ENCODE data around the gene HNRNPL.

HNRNPL gene

DNA sequence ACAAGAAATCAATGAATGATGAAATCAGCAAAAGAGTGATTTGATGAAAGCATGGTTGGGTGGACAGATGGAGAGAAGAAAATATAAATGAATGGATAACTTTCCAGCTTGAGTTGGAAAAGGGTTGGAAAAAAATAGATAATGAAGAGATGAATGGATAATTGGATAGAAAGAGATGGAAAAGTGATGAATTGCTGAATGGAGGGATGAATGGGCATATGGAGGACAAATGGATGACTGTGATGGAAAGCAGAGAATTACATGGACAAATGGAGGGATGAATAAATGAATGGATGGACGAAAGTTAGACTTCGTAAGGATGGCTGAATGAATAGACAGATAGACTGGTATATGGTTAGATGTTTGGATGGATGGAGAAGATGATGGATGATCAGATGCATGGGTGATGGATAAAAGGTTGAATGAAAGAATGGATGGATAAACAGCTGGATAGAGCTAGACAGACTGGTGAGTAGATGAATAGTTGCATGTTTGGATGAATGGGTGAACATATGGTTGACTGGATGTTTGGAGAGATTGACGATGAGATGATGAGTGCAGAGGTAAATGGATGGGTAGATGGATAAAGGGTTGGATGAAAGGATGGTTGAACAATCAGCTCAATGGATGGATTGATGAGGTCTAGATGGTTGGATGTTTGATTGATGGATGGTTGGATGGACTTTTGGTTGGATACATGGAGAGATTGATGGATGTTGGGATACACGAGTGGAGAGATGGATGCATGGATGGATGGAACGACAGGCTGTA lies 49.0 kb downstream of the HNRNPL start:
- TF ChIP-seq, protein P1, sequence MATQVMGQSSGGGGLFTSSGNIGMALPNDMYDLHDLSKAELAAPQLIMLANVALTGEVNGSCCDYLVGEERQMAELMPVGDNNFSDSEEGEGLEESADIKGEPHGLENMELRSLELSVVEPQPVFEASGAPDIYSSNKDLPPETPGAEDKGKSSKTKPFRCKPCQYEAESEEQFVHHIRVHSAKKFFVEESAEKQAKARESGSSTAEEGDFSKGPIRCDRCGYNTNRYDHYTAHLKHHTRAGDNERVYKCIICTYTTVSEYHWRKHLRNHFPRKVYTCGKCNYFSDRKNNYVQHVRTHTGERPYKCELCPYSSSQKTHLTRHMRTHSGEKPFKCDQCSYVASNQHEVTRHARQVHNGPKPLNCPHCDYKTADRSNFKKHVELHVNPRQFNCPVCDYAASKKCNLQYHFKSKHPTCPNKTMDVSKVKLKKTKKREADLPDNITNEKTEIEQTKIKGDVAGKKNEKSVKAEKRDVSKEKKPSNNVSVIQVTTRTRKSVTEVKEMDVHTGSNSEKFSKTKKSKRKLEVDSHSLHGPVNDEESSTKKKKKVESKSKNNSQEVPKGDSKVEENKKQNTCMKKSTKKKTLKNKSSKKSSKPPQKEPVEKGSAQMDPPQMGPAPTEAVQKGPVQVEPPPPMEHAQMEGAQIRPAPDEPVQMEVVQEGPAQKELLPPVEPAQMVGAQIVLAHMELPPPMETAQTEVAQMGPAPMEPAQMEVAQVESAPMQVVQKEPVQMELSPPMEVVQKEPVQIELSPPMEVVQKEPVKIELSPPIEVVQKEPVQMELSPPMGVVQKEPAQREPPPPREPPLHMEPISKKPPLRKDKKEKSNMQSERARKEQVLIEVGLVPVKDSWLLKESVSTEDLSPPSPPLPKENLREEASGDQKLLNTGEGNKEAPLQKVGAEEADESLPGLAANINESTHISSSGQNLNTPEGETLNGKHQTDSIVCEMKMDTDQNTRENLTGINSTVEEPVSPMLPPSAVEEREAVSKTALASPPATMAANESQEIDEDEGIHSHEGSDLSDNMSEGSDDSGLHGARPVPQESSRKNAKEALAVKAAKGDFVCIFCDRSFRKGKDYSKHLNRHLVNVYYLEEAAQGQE (IDR thresholded peaks at IDR 0.05; ENCODE audit: insufficient read depth in 1 of 2, low read depth in 2 of 2, low read length in 2 of 2): no peak
- TF ChIP-seq POLR2AphosphoS5 (IDR thresholded peaks at IDR 0.05; ENCODE audit: low read depth, low read length) (no peak), SIN3A (IDR thresholded peaks at IDR 0.05; ENCODE audit: borderline replicate concordance, insufficient read depth, low read length) (no peak), TAF1 (IDR thresholded peaks at IDR 0.05; ENCODE audit: borderline replicate concordance, insufficient read depth, low read length) (no peak)

DNA sequence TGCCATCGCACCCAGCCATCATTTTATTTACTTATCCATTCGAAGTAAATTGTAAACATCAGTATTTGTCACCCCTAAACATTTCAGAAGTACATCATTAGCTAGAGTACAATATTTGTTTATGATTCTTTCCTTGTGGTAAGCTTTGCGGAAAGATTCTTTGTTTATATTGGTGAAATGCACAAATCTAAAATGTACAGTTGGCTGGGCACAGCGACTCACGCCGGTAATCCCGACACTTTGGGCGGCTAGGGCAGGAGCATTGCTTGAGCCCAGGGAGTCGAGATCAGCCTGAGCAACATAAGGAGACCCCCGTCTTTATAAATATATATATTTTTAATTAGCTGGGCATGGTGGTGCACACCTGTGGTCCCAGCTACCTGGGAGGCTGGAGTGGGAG lies 50.7 kb downstream of the HNRNPL start:
- TF ChIP-seq FOXP2 (optimal IDR thresholded peaks at IDR 0.05; ENCODE audit: borderline replicate concordance, extremely low read depth, extremely low read length, insufficient read depth) (no peak), POLR2AphosphoS5 (IDR thresholded peaks at IDR 0.05; ENCODE audit: low read depth, low read length) (no peak), SIN3A (IDR thresholded peaks at IDR 0.05; ENCODE audit: borderline replicate concordance, insufficient read depth, low read length) (no peak), TAF1 (IDR thresholded peaks at IDR 0.05; ENCODE audit: borderline replicate concordance, insufficient read depth, low read length) (no peak)
- TF ChIP-seq, protein P1 (IDR thresholded peaks at IDR 0.05; ENCODE audit: insufficient read depth in 1 of 2, low read depth in 2 of 2, low read length in 2 of 2): no peak

DNA sequence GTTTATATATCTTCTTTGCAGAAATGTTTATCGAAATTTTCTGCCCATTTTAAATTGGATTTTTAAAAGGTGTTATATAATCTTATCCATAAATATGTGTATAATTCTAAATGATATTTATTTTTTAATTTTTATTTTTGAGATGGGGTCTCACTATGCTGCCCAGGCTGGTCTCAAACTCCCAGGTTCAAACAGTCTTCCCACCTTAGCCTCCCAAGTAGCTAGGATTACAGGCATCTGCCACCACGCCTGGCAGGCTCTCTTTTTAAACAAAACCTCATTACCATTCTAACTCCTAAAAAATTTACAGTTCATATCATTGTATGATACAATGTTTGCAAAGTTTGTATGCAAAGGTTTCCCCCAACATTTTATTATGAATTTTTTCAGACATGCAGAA lies 53.6 kb downstream of the HNRNPL start:
- TF ChIP-seq, protein P1 (IDR thresholded peaks at IDR 0.05; ENCODE audit: insufficient read depth in 1 of 2, low read depth in 2 of 2, low read length in 2 of 2): no peak

DNA sequence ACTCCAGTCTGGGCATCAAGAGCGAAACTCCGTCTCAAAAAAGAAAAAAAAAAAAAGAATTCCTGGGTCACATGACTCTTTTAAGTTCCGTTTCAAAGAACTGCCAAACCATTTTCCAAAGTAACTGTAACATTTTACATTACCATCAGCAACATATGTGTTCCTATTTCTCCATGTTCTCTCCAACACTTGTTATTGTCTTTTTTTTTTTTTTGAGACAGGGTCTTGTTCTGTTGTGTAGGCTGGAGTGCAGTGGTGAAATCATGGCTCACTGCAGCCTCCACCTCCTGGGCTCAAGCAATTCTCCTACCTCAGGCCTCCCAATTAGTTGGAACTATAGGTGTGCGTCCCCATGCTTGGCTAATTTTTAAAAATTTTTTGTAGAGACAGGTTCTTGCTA lies 54.2 kb downstream of the HNRNPL start:
- TF ChIP-seq TAF1 (IDR thresholded peaks at IDR 0.05; ENCODE audit: borderline replicate concordance, insufficient read depth, low read length): no peak
- TF ChIP-seq FOXP2 (optimal IDR thresholded peaks at IDR 0.05; ENCODE audit: borderline replicate concordance, extremely low read depth, extremely low read length, insufficient read depth): no peak
- TF ChIP-seq, protein P1 (IDR thresholded peaks at IDR 0.05; ENCODE audit: insufficient read depth in 1 of 2, low read depth in 2 of 2, low read length in 2 of 2): no peak
- no peak for TF ChIP-seq SIN3A (IDR thresholded peaks at IDR 0.05; ENCODE audit: borderline replicate concordance, insufficient read depth, low read length)
- TF ChIP-seq POLR2AphosphoS5 (IDR thresholded peaks at IDR 0.05; ENCODE audit: low read depth, low read length): no peak

DNA sequence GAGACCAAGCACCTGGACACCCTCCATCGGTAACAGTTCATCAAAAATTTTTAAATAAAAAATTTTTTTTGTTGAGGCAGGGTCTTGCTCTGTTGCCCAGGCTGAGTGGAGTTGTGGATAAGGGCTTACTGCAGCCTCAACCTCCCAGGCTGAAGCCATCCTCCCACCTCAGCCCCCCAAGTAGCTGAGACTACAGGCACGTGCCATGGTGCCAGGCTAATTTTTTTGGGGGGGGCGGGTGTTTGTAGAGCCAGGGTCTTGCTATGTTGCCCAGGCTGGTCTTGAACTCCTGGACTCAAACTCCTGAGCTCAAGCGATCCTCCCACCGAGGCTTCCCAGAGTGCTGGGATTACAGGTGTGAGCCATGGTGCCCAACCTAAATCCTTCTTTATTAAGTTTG lies 56.1 kb downstream of the HNRNPL start:
- TF ChIP-seq POLR2AphosphoS5 (IDR thresholded peaks at IDR 0.05; ENCODE audit: low read depth, low read length) (no peak), FOXP2 (optimal IDR thresholded peaks at IDR 0.05; ENCODE audit: borderline replicate concordance, extremely low read depth, extremely low read length, insufficient read depth) (no peak), TAF1 (IDR thresholded peaks at IDR 0.05; ENCODE audit: borderline replicate concordance, insufficient read depth, low read length) (no peak), SIN3A (IDR thresholded peaks at IDR 0.05; ENCODE audit: borderline replicate concordance, insufficient read depth, low read length) (no peak)
- TF ChIP-seq, protein P1 (IDR thresholded peaks at IDR 0.05; ENCODE audit: insufficient read depth in 1 of 2, low read depth in 2 of 2, low read length in 2 of 2): no peak
